Esophagus muscularis mucosa (tissue), 4 donors: ENCODE results near the gene TP53INP2. TPM values are rescaled to one million over a fixed set of nuclear protein-coding genes. Genes with fewer than 3 reads are reported as not detected.
A peak's percentile ranks its signal among the peaks of the same experiment; 100 is the strongest.
"Not testable (repeated sequence)": the region's sequence is repeated elsewhere in the genome, so short reads cannot be mapped to it uniquely, and the experiment has no call there.

Experiments
- DNase-seq: peaks from one replicate; pipeline ENCODE4 v3.0.0-alpha.2; 2017; ENCODE audit errors: extremely low spot score
- H3K27ac ChIP-seq, 4 donors: fragments of 200-600 bp; sonication (generic); replicated peaks in 1 of 4; 1 replicate in 3 of 4; 2 replicates in 1 of 4; pipeline ENCODE4 v1.5.1; 2016 to 2019; ENCODE audit warnings: mild to moderate bottlenecking in 1 of 4
- H3K27me3 ChIP-seq, 4 donors: fragments of 200-600 bp; sonication (generic); one replicate each; pipeline versions ENCODE4 v1.5.1 to v1.6.0; 2016 to 2019
- H3K36me3 ChIP-seq, 4 donors: fragments of 200-600 bp; sonication (generic); one replicate each; pipeline ENCODE4 v1.5.1; 2016 to 2019
- H3K4me1 ChIP-seq, 4 donors: fragments of 200-600 bp; sonication (generic); one replicate each; pipeline ENCODE4 v1.5.1; 2016 to 2019
- H3K4me3 ChIP-seq, 4 donors: fragments of 200-600 bp; sonication (generic); 1 replicate in 2 of 4; 2 replicates in 2 of 4; pipeline ENCODE4 v1.5.1; 2016 to 2019; ENCODE audit warnings: mild to moderate bottlenecking in 4 of 4, moderate library complexity in 1 of 4
- H3K9me3 ChIP-seq, 4 donors: fragments of 200-600 bp; sonication (generic); 1 replicate in 3 of 4; 2 replicates in 1 of 4; pipeline ENCODE4 v1.5.1; 2016 to 2019
- CTCF ChIP-seq, 3 experiments: fragments of 200-600 bp in 2 of 3; fragments of 450-650 bp in 1 of 3; sonication (generic) in 2 of 3; IDR thresholded peaks; one replicate each; pipeline ENCODE4 v1.5.1; 2017 to 2019; ENCODE audit warnings: antibody characterized with exemption in 3 of 3, mild to moderate bottlenecking in 2 of 3, moderate library complexity in 1 of 3
- EP300 ChIP-seq: sonication (generic); formaldehyde crosslinking; IDR thresholded peaks from one replicate; pipeline ENCODE4 v1.6.1; 2017; ENCODE audit warnings: antibody characterized with exemption
- POLR2A ChIP-seq: fragments of 450-650 bp; IDR thresholded peaks from one replicate; pipeline ENCODE4 v1.6.1; 2017; ENCODE audit warnings: antibody characterized with exemption, moderate library complexity, mild to moderate bottlenecking, low read depth
- POLR2AphosphoS5 ChIP-seq, 2 donors: sonication (generic); formaldehyde crosslinking; IDR thresholded peaks; one replicate each; pipeline ENCODE4 v1.6.1; 2017; ENCODE audit warnings: antibody characterized with exemption in 2 of 2
- WGBS: methylation state at CpG from one replicate; pipeline ENCODE4 v1.1.5; 2018; 5-methylcytosine and 5-hydroxymethylcytosine counted together
- intact Hi-C: fragments of 100-400 bp; cut with DNase I; formaldehyde crosslinking; loops from one replicate; pipeline ENCODE4 v1.15.1; 2023
- total RNA-seq, 4 donors: library from RNA; depleted of rRNA; stranded (reverse); fragments of >200 nt; gene quantifications; one replicate each; pipeline versions ENCODE4 v1.1.0 to v1.2.1, GENCODE V29; 2016

TP53INP2 gene
- total RNA-seq, 4 donors from 2014 or later: 37.1 to 73.1 (median 62.5) TPM

DNA sequence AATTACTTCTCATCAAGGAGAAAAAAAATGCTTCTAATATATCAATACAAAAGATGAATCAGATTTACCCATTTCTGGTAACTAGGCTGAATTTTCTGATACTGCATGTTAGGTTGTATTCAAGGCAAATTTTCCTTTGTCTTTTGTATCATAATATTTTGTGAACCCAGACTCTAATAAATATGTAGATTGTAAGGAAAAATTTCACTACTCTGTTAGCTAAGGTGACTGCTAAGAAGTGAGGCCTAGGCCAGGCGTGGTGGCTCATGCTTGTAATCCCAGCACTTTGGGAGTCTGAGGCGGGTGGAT lies 12.7 kb downstream of the TP53INP2 start:
- DNase-seq: no peak
- Histone ChIP-seq H3K36me3 (peaks cover 0 to 52% (median 43%) of the 10 kb centered on the region in 4 donors), H3K4me3 (no peak overlapping the region), H3K4me1 (peaks cover 16 to 22% (median 20%) of the 10 kb centered on the region in 4 donors), H3K9me3 (no peaks in the 10 kb centered on the region), H3K27me3 (no peaks in the 10 kb centered on the region), H3K27ac (no peak overlapping the region)
- 100% methylated on average over 2 of the region's 2 CpGs for WGBS
- intact Hi-C loops: no loop called here
- TF ChIP-seq EP300 (no peak), CTCF (IDR thresholded peaks at IDR 0.05) (no peak), POLR2AphosphoS5 (IDR thresholded peaks at IDR 0.05) (no peak), POLR2A (no peak)

GRCh38 chr20:34717230-34718095 lies 13.3 kb downstream of the TP53INP2 start:
- no peaks in the 10 kb centered on the region for H3K9me3 ChIP-seq
- H3K4me3 ChIP-seq: no peak overlapping the region
- TF ChIP-seq CTCF (IDR thresholded peaks at IDR 0.05): no peak
- no peak for DNase-seq
- WGBS: 88% methylated on average over 9 of the region's 9 CpGs
- no peak overlapping the region for H3K27ac ChIP-seq
- peaks cover 16 to 22% (median 20%) of the 10 kb centered on the region in 4 donors for H3K4me1 ChIP-seq
- H3K27me3 ChIP-seq: no peaks in the 10 kb centered on the region
- intact Hi-C loops: no loop called here
- peaks cover 0 to 50% (median 41%) of the 10 kb centered on the region in 4 donors for H3K36me3 ChIP-seq

GRCh38 chr20:34719242-34720017 lies 15.3 kb downstream of the TP53INP2 start:
- intact Hi-C loops, H3K27ac ChIP-seq, H3K27me3 ChIP-seq, H3K4me3 ChIP-seq, H3K9me3 ChIP-seq, DNase-seq: not testable (repeated sequence)
- peaks cover 4 to 55% (median 42%) of the 10 kb centered on the region in 4 donors for H3K36me3 ChIP-seq
- 95% methylated on average over 13 of the region's 13 CpGs for WGBS
- H3K4me1 ChIP-seq: peaks cover 10 to 16% (median 16%) of the 10 kb centered on the region in 4 donors

DNA sequence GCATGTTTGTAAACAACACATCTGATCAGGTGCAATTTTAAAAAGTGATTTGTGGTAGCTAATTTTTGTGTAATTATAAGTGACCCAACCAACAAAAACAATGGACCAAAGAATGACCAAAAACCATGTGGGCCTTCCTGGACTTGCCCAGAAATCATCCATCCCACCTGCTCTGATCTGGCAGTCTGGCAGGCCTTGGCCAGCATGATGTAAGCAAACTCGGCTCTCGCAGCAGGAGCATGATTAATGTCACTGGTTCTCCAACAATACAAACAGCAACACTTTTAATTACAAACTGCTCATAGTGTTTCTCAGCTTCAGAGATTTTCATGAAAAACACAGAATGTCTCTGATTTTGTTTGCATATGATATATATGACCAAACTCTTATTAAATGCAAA lies 16.1 kb downstream of the TP53INP2 start:
- TF ChIP-seq EP300: no peak
- TF ChIP-seq POLR2AphosphoS5 (IDR thresholded peaks at IDR 0.05): peak in 1 of 2 donors; percentile 36
- TF ChIP-seq CTCF (IDR thresholded peaks at IDR 0.05): no peak
- Histone ChIP-seq H3K27me3 (no peaks in the 10 kb centered on the region), H3K4me3 (no peak overlapping the region), H3K36me3 (peaks cover 8 to 55% (median 44%) of the 10 kb centered on the region in 4 donors), H3K9me3 (no peaks in the 10 kb centered on the region), H3K27ac (no peak overlapping the region), H3K4me1 (peaks cover 14 to 16% (median 16%) of the 10 kb centered on the region in 4 donors)
- WGBS: 37% methylated on average over 2 of the region's 2 CpGs
- intact Hi-C loops: no loop called here
- no peak for DNase-seq

- DNase-seq, H3K4me3 ChIP-seq, H3K27me3 ChIP-seq, H3K9me3 ChIP-seq, intact Hi-C loops: not testable (repeated sequence)
- peak overlapping the region in 1 of 4 donors; percentile 17 for H3K27ac ChIP-seq
- 85% methylated on average over 3 of the region's 3 CpGs for WGBS
- peaks cover 14 to 16% (median 16%) of the 10 kb centered on the region in 4 donors for H3K4me1 ChIP-seq
- H3K36me3 ChIP-seq: peaks cover 20 to 61% (median 52%) of the 10 kb centered on the region in 4 donors
These were observed 18.4 kb downstream of the TP53INP2 start for GRCh38 chr20:34722560-34722959.
